Adipocyte (in vitro differentiated cells): ENCODE measurements around the gene PRLH.

Experiments used
- DNase-seq: peaks from one replicate; pipeline ENCODE4 v3.0.0-alpha.2; 2015; ENCODE audit warnings: low read depth
- H3K27me3 ChIP-seq: replicated peaks from 2 replicates; pipeline ENCODE4 v1.7.0; 2013; ENCODE audit warnings: mild to moderate bottlenecking, low read length, moderate library complexity; ENCODE audit not compliant: control insufficient read depth, insufficient read depth
- H3K36me3 ChIP-seq: 2 replicates; pipeline ENCODE4 v1.7.0; 2013; ENCODE audit warnings: low read length, mild to moderate bottlenecking, moderate library complexity; ENCODE audit not compliant: control insufficient read depth, insufficient read depth, severe bottlenecking
- H3K4me1 ChIP-seq: 2 replicates; pipeline ENCODE4 v1.7.0; 2013; ENCODE audit warnings: mild to moderate bottlenecking, low read length, moderate library complexity; ENCODE audit not compliant: control insufficient read depth, insufficient read depth
- H3K4me3 ChIP-seq: 2 replicates; pipeline ENCODE4 v1.7.0; 2013; ENCODE audit warnings: mild to moderate bottlenecking, low read length, moderate library complexity
- H3K9ac ChIP-seq: 2 replicates; pipeline ENCODE4 v1.7.0; 2013; ENCODE audit warnings: mild to moderate bottlenecking, low read length, moderate library complexity
- H3K9me3 ChIP-seq: 2 replicates; pipeline ENCODE4 v1.7.0; 2013; ENCODE audit warnings: mild to moderate bottlenecking, low read length, moderate library complexity; ENCODE audit not compliant: control insufficient read depth

The PRLH gene

GRCh38 chr2:237530472-237531433 is 35.6 kb upstream of the PRLH start:
- DNase-seq, result no peak
- Histone ChIP-seq H3K4me3 (no peak overlapping the region), H3K27me3 (no peaks in the 10 kb centered on the region), H3K4me1 (no peaks in the 10 kb centered on the region), H3K9ac (no peak overlapping the region), H3K9me3 (no peaks in the 10 kb centered on the region), H3K36me3 (no peaks in the 10 kb centered on the region)

GRCh38 chr2:237532160-237532559 is 34.2 kb upstream of the PRLH start:
- Histone ChIP-seq H3K9ac (no peak overlapping the region), H3K27me3 (no peaks in the 10 kb centered on the region), H3K36me3 (no peaks in the 10 kb centered on the region), H3K4me3 (no peak overlapping the region), H3K4me1 (no peaks in the 10 kb centered on the region), H3K9me3 (no peaks in the 10 kb centered on the region)
- no peak for DNase-seq

GRCh38 chr2:237533668-237534161 is 32.7 kb upstream of the PRLH start:
- no peak overlapping the region for H3K4me3 ChIP-seq
- H3K36me3 ChIP-seq, result no peaks in the 10 kb centered on the region
- no peaks in the 10 kb centered on the region for H3K9me3 ChIP-seq
- no peaks in the 10 kb centered on the region for H3K4me1 ChIP-seq
- DNase-seq, result no peak
- H3K27me3 ChIP-seq, result no peaks in the 10 kb centered on the region
- H3K9ac ChIP-seq, result no peak overlapping the region

GRCh38 chr2:237534380-237534779 is 32.0 kb upstream of the PRLH start:
- no peaks in the 10 kb centered on the region for H3K9me3 ChIP-seq
- H3K4me3 ChIP-seq, result no peak overlapping the region
- no peaks in the 10 kb centered on the region for H3K4me1 ChIP-seq
- H3K9ac ChIP-seq, result no peak overlapping the region
- no peaks in the 10 kb centered on the region for H3K36me3 ChIP-seq
- no peak for DNase-seq
- H3K27me3 ChIP-seq, result no peaks in the 10 kb centered on the region

- DNase-seq, result no peak
- Histone ChIP-seq H3K27me3 (no peaks in the 10 kb centered on the region), H3K36me3 (no peaks in the 10 kb centered on the region)
These were observed 30.8 kb upstream of the PRLH start for GRCh38 chr2:237535385-237536082.

GRCh38 chr2:237536083-237536415 is 30.3 kb upstream of the PRLH start:
- DNase-seq, result no peak

More at GRCh38 chr2:237535385-237536082, 30.8 kb upstream of the PRLH start:
- H3K9ac ChIP-seq, result no peak overlapping the region
- H3K9me3 ChIP-seq, result no peaks in the 10 kb centered on the region
- no peak overlapping the region for H3K4me3 ChIP-seq
- H3K4me1 ChIP-seq, result no peaks in the 10 kb centered on the region

GRCh38 chr2:237536617-237537016 is 29.8 kb upstream of the PRLH start:
- Histone ChIP-seq H3K9me3 (no peaks in the 10 kb centered on the region), H3K9ac (no peak overlapping the region), H3K27me3 (no peaks in the 10 kb centered on the region), H3K4me1 (peaks cover 4% of the 10 kb centered on the region), H3K36me3 (no peaks in the 10 kb centered on the region), H3K4me3 (no peak overlapping the region)
- DNase-seq, result no peak

More at GRCh38 chr2:237536083-237536415, 30.3 kb upstream of the PRLH start:
- Histone ChIP-seq H3K27me3 (no peaks in the 10 kb centered on the region), H3K4me3 (no peak overlapping the region), H3K36me3 (no peaks in the 10 kb centered on the region), H3K4me1 (peaks cover 4% of the 10 kb centered on the region), H3K9ac (no peak overlapping the region), H3K9me3 (no peaks in the 10 kb centered on the region)

- no peaks in the 10 kb centered on the region for H3K27me3 ChIP-seq
These were observed 28.2 kb upstream of the PRLH start for GRCh38 chr2:237538001-237538720.

GRCh38 chr2:237538901-237539300 is 27.5 kb upstream of the PRLH start:
- no peak overlapping the region for H3K9ac ChIP-seq
- no peak overlapping the region for H3K4me3 ChIP-seq
- H3K27me3 ChIP-seq, result no peaks in the 10 kb centered on the region
- peaks cover 4% of the 10 kb centered on the region for H3K4me1 ChIP-seq
- no peak for DNase-seq
- H3K36me3 ChIP-seq, result no peaks in the 10 kb centered on the region
- no peaks in the 10 kb centered on the region for H3K9me3 ChIP-seq

More at GRCh38 chr2:237538001-237538720, 28.2 kb upstream of the PRLH start:
- Histone ChIP-seq H3K9ac (no peak overlapping the region), H3K4me3 (no peak overlapping the region), H3K36me3 (no peaks in the 10 kb centered on the region), H3K9me3 (no peaks in the 10 kb centered on the region), H3K4me1 (peaks cover 4% of the 10 kb centered on the region)
- DNase-seq, result no peak

GRCh38 chr2:237539681-237540080 is 26.7 kb upstream of the PRLH start:
- peaks cover 4% of the 10 kb centered on the region for H3K4me1 ChIP-seq

More at GRCh38 chr2:237539681-237540080, 26.7 kb upstream of the PRLH start:
- Histone ChIP-seq H3K9ac (no peak overlapping the region), H3K9me3 (no peaks in the 10 kb centered on the region), H3K4me3 (no peak overlapping the region), H3K36me3 (no peaks in the 10 kb centered on the region), H3K27me3 (no peaks in the 10 kb centered on the region)
- DNase-seq, result no peak
